ENCODE data around the gene GNRH2.
"Not testable (repeated sequence)": the region's sequence is repeated elsewhere in the genome, so short reads cannot be mapped to it uniquely, and the experiment has no call there.

Gene GNRH2

GRCh38 chr20:3073251-3073643 lies 29.8 kb downstream of the GNRH2 start:
- not testable (repeated sequence) for DNase-seq (ENCODE audit: low spot score)

- no peak for DNase-seq (ENCODE audit: low spot score)
Measured at GRCh38 chr20:3074812-3075211, 31.4 kb downstream of the GNRH2 start.

- DNase-seq (ENCODE audit: low spot score), result not testable (repeated sequence)
Measured at GRCh38 chr20:3075315-3075714, 31.9 kb downstream of the GNRH2 start.

GRCh38 chr20:3077618-3078134 lies 34.3 kb downstream of the GNRH2 start:
- DNase-seq (ENCODE audit: low spot score), result peak; percentile 12

- DNase-seq (ENCODE audit: low spot score), result no peak
Measured at GRCh38 chr20:3080939-3081388, 37.5 kb downstream of the GNRH2 start.

- no peak for DNase-seq (ENCODE audit: low spot score)
Measured at GRCh38 chr20:3081641-3082040, 38.2 kb downstream of the GNRH2 start.

- no peak for DNase-seq (ENCODE audit: low spot score)
Measured at GRCh38 chr20:3082306-3082951, 39.0 kb downstream of the GNRH2 start.

GRCh38 chr20:3082955-3083952 lies 39.8 kb downstream of the GNRH2 start:
- DNase-seq (ENCODE audit: low spot score), result no peak

GRCh38 chr20:3084283-3084985 lies 41.0 kb downstream of the GNRH2 start, which contains the start of gene AVP:
TSS of gene AVP (minus strand) at chr20:3084724. CDS start at chr20:3084674, 50 bp downstream.
- DNase-seq (ENCODE audit: low spot score), result no peak

GRCh38 chr20:3084986-3085360 lies 41.6 kb downstream of the GNRH2 start:
- no peak for DNase-seq (ENCODE audit: low spot score)

GRCh38 chr20:3085571-3086072 lies 42.2 kb downstream of the GNRH2 start:
- DNase-seq (ENCODE audit: low spot score), result no peak

- DNase-seq (ENCODE audit: low spot score), result no peak
Measured at GRCh38 chr20:3088031-3088430, 44.6 kb downstream of the GNRH2 start.

GRCh38 chr20:3090565-3090964 lies 47.1 kb downstream of the GNRH2 start:
- DNase-seq (ENCODE audit: low spot score), result no peak

- no peak for DNase-seq (ENCODE audit: low spot score)
Measured at GRCh38 chr20:3092611-3093379, 49.4 kb downstream of the GNRH2 start.

GRCh38 chr20:3093861-3094361 lies 50.5 kb downstream of the GNRH2 start:
- DNase-seq (ENCODE audit: low spot score), result no peak

- DNase-seq (ENCODE audit: low spot score), result no peak
Measured at GRCh38 chr20:3094848-3095629, 51.6 kb downstream of the GNRH2 start.

Measured in activated CD4-positive, alpha-beta T cell treated with anti-CD3 and anti-CD28 coated beads, Interleukin-2, Interleukin-4, amounts not matched to agents 100 ng/mL and 50 ng/mL, durations not matched to agents 16 hours and 8 hours (primary cell).